Measurements from ENCODE around the gene CREG2. TPM values are rescaled to one million over a fixed set of nuclear protein-coding genes. Genes with fewer than 3 reads are reported as not detected.

Gene CREG2
- total RNA-seq, 1 experiment from 2014 or later: 12.3 TPM

DNA sequence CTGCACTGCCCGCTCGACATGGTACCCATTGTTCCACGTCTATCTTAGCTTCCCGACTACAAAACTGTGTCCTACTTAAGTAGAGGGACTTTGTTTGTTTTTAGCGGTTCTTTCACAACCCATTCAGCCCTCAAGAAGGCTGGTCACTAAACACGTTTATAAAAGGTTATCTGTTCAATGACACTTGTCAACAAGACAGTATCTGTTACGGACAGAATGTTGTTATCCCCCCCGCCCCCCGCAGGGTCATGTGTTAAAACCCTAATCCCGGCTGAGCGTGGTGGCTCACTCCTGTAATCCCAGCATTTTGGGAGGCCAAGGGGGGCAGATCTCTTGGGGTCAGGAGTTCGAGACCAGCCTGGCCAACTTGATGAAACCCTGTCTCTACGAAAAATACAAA lies 40.4 kb upstream of the CREG2 start:
- H2AFZ ChIP-seq: no peak overlapping the region
- no peaks in the 10 kb centered on the region for H3F3A ChIP-seq (ENCODE audit: insufficient read depth, low read depth)
- H4K20me1 ChIP-seq (ENCODE audit: insufficient read depth): no peaks in the 10 kb centered on the region
- POLR2A ChIA-PET (ENCODE audit: unreplicated experiment): no interaction called here
- H3K9me3 ChIP-seq (ENCODE audit: insufficient read depth, low read depth): no peaks in the 10 kb centered on the region
- intact Hi-C loops (cut with micrococcal nuclease; ENCODE audit: unreplicated experiment): no loop called here
- no peaks in the 10 kb centered on the region for H3K27me3 ChIP-seq (ENCODE audit: insufficient read depth, low read depth)
- no peak overlapping the region for H3K4me3 ChIP-seq
- no peaks in the 10 kb centered on the region for H3K79me2 ChIP-seq (ENCODE audit: low read depth)
- CTCF ChIA-PET: no interaction called here
- no peak for TF ChIP-seq EZH2 (IDR thresholded peaks at IDR 0.05; ENCODE audit: low read depth)
- TF ChIP-seq, protein P1, sequence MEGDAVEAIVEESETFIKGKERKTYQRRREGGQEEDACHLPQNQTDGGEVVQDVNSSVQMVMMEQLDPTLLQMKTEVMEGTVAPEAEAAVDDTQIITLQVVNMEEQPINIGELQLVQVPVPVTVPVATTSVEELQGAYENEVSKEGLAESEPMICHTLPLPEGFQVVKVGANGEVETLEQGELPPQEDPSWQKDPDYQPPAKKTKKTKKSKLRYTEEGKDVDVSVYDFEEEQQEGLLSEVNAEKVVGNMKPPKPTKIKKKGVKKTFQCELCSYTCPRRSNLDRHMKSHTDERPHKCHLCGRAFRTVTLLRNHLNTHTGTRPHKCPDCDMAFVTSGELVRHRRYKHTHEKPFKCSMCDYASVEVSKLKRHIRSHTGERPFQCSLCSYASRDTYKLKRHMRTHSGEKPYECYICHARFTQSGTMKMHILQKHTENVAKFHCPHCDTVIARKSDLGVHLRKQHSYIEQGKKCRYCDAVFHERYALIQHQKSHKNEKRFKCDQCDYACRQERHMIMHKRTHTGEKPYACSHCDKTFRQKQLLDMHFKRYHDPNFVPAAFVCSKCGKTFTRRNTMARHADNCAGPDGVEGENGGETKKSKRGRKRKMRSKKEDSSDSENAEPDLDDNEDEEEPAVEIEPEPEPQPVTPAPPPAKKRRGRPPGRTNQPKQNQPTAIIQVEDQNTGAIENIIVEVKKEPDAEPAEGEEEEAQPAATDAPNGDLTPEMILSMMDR (conservative IDR thresholded peaks at IDR 0.05): no peak
- H3K36me3 ChIP-seq (ENCODE audit: low read depth): no peaks in the 10 kb centered on the region
- no peak overlapping the region for H3K4me2 ChIP-seq
- H3K4me1 ChIP-seq (replicated peaks; ENCODE audit: insufficient read depth): no peaks in the 10 kb centered on the region
- DNase-seq: no peak
- H3K9me2 ChIP-seq (ENCODE audit: insufficient read depth): no peaks in the 10 kb centered on the region
- H3K27ac ChIP-seq: no peak overlapping the region
- BruUV-seq (replicated peaks): no TSS peak

DNA sequence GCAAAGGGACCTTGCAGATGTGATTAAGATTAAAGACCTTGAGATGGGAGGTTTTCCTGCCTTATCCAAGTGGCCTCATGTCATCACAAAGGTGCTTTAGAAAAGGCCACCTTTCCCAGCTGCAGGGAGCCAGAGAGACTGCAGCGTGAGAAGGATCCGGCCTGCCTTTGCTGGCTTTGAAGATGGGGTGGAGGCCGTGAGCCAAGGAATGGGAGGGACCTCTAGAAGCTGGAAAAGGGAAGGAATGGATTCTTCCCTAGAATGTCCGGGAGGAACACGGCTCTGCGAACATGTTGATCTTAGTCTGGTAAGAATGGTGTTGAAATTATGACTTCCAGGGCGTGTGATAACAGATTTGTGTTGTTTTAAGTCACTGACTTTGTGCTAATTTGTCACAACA lies 39.9 kb upstream of the CREG2 start:
- Histone ChIP-seq H3K9me3 (ENCODE audit: insufficient read depth, low read depth) (no peaks in the 10 kb centered on the region), H3K27ac (no peak overlapping the region), H3K4me3 (no peak overlapping the region), H3K27me3 (ENCODE audit: insufficient read depth, low read depth) (no peaks in the 10 kb centered on the region), H3F3A (ENCODE audit: insufficient read depth, low read depth) (no peaks in the 10 kb centered on the region), H3K4me1 (replicated peaks; ENCODE audit: insufficient read depth) (no peaks in the 10 kb centered on the region), H3K36me3 (ENCODE audit: low read depth) (no peaks in the 10 kb centered on the region), H3K4me2 (no peak overlapping the region), H3K9me2 (ENCODE audit: insufficient read depth) (no peaks in the 10 kb centered on the region), H2AFZ (no peak overlapping the region), H4K20me1 (ENCODE audit: insufficient read depth) (no peaks in the 10 kb centered on the region), H3K79me2 (ENCODE audit: low read depth) (no peaks in the 10 kb centered on the region)
- CTCF ChIA-PET: no interaction called here
- TF ChIP-seq, protein P1 (conservative IDR thresholded peaks at IDR 0.05): no peak
- TF ChIP-seq EZH2 (IDR thresholded peaks at IDR 0.05; ENCODE audit: low read depth): no peak
- POLR2A ChIA-PET (ENCODE audit: unreplicated experiment): no interaction called here
- BruUV-seq (replicated peaks): no TSS peak
- DNase-seq: no peak
- intact Hi-C loops (cut with micrococcal nuclease; ENCODE audit: unreplicated experiment): no loop called here

DNA sequence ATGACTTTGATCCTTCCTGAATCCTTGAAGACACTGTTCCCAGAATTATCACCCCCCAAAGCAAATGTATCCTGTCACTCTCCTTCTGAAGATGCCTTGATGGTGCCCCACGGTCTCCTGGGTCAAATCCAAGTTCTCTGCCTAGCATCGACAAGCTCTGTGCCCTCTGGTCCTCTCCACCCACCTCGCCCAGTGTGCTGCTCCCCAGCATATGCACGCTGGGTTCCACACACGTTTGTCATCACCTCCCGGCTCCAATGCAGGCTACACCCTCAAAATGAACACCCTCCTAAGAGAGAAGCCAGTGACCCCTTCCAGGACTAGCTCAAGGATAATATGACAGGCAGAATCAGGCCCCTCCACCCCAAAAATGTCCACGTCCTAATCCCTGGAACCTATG lies 39.5 kb upstream of the CREG2 start:
- Histone ChIP-seq H3K27me3 (ENCODE audit: insufficient read depth, low read depth) (no peaks in the 10 kb centered on the region), H4K20me1 (ENCODE audit: insufficient read depth) (no peaks in the 10 kb centered on the region), H3K9me2 (ENCODE audit: insufficient read depth) (no peaks in the 10 kb centered on the region), H3K27ac (no peak overlapping the region), H3K79me2 (ENCODE audit: low read depth) (no peaks in the 10 kb centered on the region), H3K36me3 (ENCODE audit: low read depth) (no peaks in the 10 kb centered on the region), H2AFZ (no peak overlapping the region), H3F3A (ENCODE audit: insufficient read depth, low read depth) (no peaks in the 10 kb centered on the region), H3K9me3 (ENCODE audit: insufficient read depth, low read depth) (no peaks in the 10 kb centered on the region), H3K4me3 (no peak overlapping the region), H3K4me2 (no peak overlapping the region), H3K4me1 (replicated peaks; ENCODE audit: insufficient read depth) (no peaks in the 10 kb centered on the region)
- no peak for DNase-seq
- TF ChIP-seq, protein P1 (conservative IDR thresholded peaks at IDR 0.05): no peak
- no peak for TF ChIP-seq EZH2 (IDR thresholded peaks at IDR 0.05; ENCODE audit: low read depth)
- POLR2A ChIA-PET (ENCODE audit: unreplicated experiment): no interaction called here
- intact Hi-C loops (cut with micrococcal nuclease; ENCODE audit: unreplicated experiment): no loop called here
- CTCF ChIA-PET: no interaction called here
- BruUV-seq (replicated peaks): no TSS peak
